ENCODE data around the gene FAM174C. TPM values are rescaled to one million over a fixed set of nuclear protein-coding genes. Genes with fewer than 3 reads are reported as not detected.

FAM174C gene
- total RNA-seq, 1 experiment from 2014 or later = 59.4 TPM

DNA sequence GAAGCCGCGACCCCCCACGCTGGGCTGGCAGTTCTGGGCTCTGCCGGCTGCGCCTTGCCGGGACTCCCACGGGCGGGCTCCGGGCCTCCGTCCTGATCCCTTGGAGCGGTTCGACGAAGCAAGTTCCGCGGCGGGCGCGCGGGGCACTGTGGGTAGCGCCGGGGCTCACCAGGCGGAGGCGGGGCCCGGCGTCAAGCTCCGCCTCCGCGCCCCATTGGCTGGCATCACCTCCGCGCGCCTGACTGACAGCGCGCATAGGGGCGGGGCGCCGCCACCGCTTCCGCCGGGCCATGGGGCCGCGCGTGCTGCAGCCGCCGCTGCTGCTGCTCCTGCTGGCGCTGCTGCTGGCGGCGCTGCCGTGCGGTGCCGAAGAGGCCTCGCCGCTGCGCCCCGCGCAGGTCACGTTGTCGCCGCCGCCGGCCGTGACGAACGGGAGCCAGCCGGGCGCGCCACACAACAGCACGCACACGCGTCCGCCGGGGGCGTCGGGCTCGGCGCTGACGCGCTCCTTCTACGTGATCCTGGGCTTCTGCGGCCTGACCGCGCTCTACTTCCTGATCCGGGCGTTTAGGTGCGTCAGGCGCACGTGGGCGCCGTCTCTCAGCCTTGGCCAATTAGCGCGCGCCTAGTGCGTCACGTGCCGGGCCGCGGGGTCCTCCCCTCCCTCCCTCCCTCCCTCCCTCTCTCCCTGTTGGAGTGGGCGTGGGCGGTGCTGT lies at the start of gene FAM174C (continued):
- TF ChIP-seq FOXJ3 (CRISPR knock-in tag; IDR thresholded peaks at IDR 0.05; ENCODE audit: borderline replicate concordance) = no peak
- TF ChIP-seq ELF4 (CRISPR knock-in tag; IDR thresholded peaks at IDR 0.05; ENCODE audit: low read depth) = no peak
- peak; percentile 86 for TF ChIP-seq TP53 (CRISPR knock-in tag; IDR thresholded peaks at IDR 0.05)
- TF ChIP-seq SP1 (CRISPR knock-in tag; conservative IDR thresholded peaks at IDR 0.05) = peak; percentile 91
- TF ChIP-seq, protein P1, sequence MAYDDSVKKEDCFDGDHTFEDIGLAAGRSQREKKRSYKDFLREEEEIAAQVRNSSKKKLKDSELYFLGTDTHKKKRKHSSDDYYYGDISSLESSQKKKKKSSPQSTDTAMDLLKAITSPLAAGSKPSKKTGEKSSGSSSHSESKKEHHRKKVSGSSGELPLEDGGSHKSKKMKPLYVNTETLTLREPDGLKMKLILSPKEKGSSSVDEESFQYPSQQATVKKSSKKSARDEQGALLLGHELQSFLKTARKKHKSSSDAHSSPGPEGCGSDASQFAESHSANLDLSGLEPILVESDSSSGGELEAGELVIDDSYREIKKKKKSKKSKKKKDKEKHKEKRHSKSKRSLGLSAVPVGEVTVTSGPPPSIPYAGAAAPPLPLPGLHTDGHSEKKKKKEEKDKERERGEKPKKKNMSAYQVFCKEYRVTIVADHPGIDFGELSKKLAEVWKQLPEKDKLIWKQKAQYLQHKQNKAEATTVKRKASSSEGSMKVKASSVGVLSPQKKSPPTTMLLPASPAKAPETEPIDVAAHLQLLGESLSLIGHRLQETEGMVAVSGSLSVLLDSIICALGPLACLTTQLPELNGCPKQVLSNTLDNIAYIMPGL (CRISPR knock-in tag; IDR thresholded peaks at IDR 0.05) = peak; percentile 72
- no peak for TF ChIP-seq NR2C2 (CRISPR knock-in tag; IDR thresholded peaks at IDR 0.05)
- TF ChIP-seq, protein P2, sequence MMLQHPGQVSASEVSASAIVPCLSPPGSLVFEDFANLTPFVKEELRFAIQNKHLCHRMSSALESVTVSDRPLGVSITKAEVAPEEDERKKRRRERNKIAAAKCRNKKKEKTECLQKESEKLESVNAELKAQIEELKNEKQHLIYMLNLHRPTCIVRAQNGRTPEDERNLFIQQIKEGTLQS (CRISPR knock-in tag; conservative IDR thresholded peaks at IDR 0.05) = no peak
- TF ChIP-seq, protein P3, sequence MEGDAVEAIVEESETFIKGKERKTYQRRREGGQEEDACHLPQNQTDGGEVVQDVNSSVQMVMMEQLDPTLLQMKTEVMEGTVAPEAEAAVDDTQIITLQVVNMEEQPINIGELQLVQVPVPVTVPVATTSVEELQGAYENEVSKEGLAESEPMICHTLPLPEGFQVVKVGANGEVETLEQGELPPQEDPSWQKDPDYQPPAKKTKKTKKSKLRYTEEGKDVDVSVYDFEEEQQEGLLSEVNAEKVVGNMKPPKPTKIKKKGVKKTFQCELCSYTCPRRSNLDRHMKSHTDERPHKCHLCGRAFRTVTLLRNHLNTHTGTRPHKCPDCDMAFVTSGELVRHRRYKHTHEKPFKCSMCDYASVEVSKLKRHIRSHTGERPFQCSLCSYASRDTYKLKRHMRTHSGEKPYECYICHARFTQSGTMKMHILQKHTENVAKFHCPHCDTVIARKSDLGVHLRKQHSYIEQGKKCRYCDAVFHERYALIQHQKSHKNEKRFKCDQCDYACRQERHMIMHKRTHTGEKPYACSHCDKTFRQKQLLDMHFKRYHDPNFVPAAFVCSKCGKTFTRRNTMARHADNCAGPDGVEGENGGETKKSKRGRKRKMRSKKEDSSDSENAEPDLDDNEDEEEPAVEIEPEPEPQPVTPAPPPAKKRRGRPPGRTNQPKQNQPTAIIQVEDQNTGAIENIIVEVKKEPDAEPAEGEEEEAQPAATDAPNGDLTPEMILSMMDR (IDR thresholded peaks at IDR 0.05) = no peak
- TF ChIP-seq, protein P4, sequence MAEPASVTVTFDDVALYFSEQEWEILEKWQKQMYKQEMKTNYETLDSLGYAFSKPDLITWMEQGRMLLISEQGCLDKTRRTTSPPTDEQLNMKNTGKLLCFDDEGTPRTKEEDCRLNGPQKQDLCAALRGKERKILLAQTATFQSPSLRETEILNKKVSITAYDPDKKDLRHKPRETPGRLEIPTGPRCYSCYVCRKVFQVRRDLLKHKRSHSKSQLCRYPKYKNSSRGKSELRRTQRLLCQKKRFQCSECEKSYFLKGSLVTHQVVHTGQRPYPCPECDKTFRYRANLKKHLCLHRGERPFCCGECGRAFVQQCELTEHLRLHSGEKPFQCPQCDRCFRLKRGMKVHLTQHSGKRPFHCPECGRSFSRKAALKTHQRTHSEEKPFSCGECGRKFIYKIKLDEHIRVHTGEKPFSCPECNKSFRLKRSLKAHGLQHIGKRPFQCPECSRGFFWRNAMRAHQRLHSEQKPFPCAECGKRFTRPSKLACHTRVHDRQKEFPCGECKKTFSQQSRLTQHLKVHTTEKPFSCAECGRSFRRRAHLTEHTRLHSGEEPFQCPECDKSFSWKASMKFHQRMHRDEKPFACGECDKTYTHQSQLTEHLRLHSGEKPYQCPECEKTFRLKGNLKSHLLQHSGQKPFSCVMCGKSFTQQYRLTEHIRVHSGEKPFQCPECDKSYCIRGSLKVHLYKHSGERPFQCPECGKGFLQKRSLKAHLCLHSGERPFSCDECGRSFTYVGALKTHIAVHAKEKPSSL (CRISPR knock-in tag; conservative IDR thresholded peaks at IDR 0.05) = no peak; the same call in 1 of the 2 replicates
- TF ChIP-seq, protein P5, sequence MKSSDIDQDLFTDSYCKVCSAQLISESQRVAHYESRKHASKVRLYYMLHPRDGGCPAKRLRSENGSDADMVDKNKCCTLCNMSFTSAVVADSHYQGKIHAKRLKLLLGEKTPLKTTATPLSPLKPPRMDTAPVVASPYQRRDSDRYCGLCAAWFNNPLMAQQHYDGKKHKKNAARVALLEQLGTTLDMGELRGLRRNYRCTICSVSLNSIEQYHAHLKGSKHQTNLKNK (CRISPR knock-in tag; IDR thresholded peaks at IDR 0.05) = 0 out of 2 replicates have a peak, but pooled peaks have one; percentile 86
- no peak for TF ChIP-seq IRF2 (CRISPR knock-in tag; IDR thresholded peaks at IDR 0.05; ENCODE audit: borderline replicate concordance, low read depth)
- peak; percentile 82; the same call in 1 of the 2 replicates for TF ChIP-seq EMX1 (CRISPR knock-in tag; IDR thresholded peaks at IDR 0.05)
- TF ChIP-seq, protein P6, sequence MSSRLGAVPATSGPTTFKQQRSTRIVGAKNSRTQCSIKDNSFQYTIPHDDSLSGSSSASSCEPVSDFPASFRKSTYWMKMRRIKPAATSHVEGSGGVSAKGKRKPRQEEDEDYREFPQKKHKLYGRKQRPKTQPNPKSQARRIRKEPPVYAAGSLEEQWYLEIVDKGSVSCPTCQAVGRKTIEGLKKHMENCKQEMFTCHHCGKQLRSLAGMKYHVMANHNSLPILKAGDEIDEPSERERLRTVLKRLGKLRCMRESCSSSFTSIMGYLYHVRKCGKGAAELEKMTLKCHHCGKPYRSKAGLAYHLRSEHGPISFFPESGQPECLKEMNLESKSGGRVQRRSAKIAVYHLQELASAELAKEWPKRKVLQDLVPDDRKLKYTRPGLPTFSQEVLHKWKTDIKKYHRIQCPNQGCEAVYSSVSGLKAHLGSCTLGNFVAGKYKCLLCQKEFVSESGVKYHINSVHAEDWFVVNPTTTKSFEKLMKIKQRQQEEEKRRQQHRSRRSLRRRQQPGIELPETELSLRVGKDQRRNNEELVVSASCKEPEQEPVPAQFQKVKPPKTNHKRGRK (CRISPR knock-in tag; IDR thresholded peaks at IDR 0.05; ENCODE audit: borderline replicate concordance) = no peak
- peak; percentile 77; the same call in 1 of the 2 replicates for TF ChIP-seq NFE2L1 (CRISPR knock-in tag; IDR thresholded peaks at IDR 0.05)
- TF ChIP-seq MXD4 (CRISPR knock-in tag; IDR thresholded peaks at IDR 0.05; ENCODE audit: borderline replicate concordance) = no peak
- TF ChIP-seq NFATC4 (CRISPR knock-in tag; IDR thresholded peaks at IDR 0.05) = peak; percentile 55; the same call in 1 of the 2 replicates
- no peak for TF ChIP-seq SOX15 (CRISPR knock-in tag; IDR thresholded peaks at IDR 0.05)
- TF ChIP-seq, protein P7, sequence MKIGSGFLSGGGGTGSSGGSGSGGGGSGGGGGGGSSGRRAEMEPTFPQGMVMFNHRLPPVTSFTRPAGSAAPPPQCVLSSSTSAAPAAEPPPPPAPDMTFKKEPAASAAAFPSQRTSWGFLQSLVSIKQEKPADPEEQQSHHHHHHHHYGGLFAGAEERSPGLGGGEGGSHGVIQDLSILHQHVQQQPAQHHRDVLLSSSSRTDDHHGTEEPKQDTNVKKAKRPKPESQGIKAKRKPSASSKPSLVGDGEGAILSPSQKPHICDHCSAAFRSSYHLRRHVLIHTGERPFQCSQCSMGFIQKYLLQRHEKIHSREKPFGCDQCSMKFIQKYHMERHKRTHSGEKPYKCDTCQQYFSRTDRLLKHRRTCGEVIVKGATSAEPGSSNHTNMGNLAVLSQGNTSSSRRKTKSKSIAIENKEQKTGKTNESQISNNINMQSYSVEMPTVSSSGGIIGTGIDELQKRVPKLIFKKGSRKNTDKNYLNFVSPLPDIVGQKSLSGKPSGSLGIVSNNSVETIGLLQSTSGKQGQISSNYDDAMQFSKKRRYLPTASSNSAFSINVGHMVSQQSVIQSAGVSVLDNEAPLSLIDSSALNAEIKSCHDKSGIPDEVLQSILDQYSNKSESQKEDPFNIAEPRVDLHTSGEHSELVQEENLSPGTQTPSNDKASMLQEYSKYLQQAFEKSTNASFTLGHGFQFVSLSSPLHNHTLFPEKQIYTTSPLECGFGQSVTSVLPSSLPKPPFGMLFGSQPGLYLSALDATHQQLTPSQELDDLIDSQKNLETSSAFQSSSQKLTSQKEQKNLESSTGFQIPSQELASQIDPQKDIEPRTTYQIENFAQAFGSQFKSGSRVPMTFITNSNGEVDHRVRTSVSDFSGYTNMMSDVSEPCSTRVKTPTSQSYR (CRISPR knock-in tag; IDR thresholded peaks at IDR 0.05) = 0 out of 2 replicates have a peak, but pooled peaks have one; percentile 53
- TF ChIP-seq, protein P8, sequence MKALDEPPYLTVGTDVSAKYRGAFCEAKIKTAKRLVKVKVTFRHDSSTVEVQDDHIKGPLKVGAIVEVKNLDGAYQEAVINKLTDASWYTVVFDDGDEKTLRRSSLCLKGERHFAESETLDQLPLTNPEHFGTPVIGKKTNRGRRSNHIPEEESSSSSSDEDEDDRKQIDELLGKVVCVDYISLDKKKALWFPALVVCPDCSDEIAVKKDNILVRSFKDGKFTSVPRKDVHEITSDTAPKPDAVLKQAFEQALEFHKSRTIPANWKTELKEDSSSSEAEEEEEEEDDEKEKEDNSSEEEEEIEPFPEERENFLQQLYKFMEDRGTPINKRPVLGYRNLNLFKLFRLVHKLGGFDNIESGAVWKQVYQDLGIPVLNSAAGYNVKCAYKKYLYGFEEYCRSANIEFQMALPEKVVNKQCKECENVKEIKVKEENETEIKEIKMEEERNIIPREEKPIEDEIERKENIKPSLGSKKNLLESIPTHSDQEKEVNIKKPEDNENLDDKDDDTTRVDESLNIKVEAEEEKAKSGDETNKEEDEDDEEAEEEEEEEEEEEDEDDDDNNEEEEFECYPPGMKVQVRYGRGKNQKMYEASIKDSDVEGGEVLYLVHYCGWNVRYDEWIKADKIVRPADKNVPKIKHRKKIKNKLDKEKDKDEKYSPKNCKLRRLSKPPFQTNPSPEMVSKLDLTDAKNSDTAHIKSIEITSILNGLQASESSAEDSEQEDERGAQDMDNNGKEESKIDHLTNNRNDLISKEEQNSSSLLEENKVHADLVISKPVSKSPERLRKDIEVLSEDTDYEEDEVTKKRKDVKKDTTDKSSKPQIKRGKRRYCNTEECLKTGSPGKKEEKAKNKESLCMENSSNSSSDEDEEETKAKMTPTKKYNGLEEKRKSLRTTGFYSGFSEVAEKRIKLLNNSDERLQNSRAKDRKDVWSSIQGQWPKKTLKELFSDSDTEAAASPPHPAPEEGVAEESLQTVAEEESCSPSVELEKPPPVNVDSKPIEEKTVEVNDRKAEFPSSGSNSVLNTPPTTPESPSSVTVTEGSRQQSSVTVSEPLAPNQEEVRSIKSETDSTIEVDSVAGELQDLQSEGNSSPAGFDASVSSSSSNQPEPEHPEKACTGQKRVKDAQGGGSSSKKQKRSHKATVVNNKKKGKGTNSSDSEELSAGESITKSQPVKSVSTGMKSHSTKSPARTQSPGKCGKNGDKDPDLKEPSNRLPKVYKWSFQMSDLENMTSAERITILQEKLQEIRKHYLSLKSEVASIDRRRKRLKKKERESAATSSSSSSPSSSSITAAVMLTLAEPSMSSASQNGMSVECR (CRISPR knock-in tag; IDR thresholded peaks at IDR 0.05; ENCODE audit: borderline replicate concordance) = peak; percentile 47; the same call in 1 of the 2 replicates
- peak; percentile 87 for TF ChIP-seq PRRX2 (CRISPR knock-in tag; IDR thresholded peaks at IDR 0.05)
- TF ChIP-seq, protein P9, sequence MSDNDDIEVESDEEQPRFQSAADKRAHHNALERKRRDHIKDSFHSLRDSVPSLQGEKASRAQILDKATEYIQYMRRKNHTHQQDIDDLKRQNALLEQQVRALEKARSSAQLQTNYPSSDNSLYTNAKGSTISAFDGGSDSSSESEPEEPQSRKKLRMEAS (CRISPR knock-in tag; IDR thresholded peaks at IDR 0.05) = peak; percentile 57
- TF ChIP-seq ZBTB21 (CRISPR knock-in tag; IDR thresholded peaks at IDR 0.05; ENCODE audit: borderline replicate concordance) = peak; percentile 82; the same call in 1 of the 2 replicates
- peak; percentile 71 for TF ChIP-seq NFYB (CRISPR knock-in tag; conservative IDR thresholded peaks at IDR 0.05; ENCODE audit: low read depth)

Data from WTC11 (cell line).